NCI-H128 (cell line): Measurements from ENCODE around the gene CORIN.

Experiments used
- DNase-seq: peaks from one replicate; lab custom pipeline; 2025; ENCODE audit not compliant: unreplicated experiment; lab: John Stamatoyannopoulos, UW

The CORIN gene

DNA sequence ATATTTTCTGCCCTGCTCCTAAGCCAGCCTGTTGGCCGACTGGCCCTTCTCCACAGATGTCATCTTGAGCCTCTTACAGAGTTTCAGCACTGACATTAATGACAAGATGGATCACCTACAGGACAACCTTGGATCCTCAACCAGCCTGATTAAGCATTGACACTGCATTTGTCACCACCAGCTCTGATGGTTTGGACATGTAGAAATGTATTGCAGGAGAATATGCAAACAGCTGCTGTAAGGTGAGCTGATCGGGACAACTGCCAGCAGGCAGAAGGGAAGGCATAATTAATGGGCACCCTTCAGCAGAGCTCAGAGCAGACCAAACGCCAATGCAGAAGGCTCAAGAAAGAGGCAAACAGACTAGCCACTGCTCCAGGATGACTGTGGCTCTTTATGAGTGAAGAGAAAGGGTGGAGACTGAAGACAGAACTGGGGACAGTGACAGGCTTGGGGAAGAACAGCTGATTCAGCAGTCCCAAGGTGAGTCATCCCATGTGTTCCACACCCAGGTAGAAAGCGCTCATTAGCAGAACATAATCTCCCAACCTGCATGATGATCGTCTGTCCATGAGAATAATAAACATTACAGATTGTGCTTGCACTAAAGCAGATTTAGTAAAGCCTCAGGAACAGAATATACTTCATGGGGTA is 6.7 kb downstream of the CORIN start:
- DNase-seq: no peak

GRCh38 chr4:47830265-47831025 is 7.4 kb downstream of the CORIN start:
- DNase-seq: no peak

DNA sequence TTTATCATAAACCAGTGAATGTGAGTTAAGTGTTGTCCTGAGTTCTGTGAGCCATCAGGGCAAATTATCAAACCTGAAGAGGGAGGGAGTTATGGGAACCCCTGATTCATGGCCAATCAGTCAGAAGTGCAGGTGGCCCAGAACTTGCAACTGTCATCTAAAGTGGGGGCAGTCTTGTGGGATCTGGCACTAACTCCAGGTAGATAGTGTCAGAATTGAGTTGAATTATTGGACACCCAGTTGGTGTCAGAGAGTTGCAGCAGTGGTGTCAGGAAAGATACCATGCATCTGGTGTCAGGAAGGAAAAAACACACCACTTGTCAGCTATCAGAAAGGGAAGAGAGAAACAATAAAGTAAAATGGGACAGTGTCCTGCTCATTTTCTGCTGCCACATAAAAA is 8.4 kb downstream of the CORIN start:
- no peak for DNase-seq

DNA sequence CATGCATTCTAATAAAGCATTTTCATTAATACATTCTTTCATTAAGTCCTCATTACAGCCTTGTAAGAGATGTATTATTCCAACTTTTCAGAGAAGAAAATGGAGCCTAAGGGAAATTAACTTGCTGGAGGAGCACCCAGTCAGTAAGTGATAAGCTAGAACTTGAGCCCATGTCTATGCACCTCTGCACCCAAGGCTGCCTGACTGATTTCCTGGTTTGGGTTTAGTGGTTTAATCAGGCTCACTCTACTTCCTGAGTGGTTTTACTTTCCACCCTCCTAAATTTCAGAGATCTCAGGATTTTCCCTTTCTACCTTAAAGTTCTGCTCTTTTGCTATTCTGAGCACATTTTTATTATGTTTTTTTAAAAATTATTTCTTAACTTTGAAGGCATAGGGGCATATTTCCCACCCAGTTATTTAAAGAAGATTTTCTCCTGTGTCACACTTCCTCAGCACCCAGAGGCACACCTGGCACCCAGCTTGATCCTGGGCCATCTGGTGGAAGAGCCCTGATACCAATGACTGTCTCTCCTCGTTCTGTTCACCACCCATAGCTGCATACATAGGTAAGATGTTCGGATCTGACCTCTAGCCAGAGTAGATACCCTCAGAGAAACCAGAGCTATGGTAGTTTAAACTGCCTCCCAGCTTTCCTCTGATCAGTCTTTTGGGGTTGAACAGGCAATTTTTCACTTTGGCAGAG is 10.4 kb downstream of the CORIN start:
- no peak for DNase-seq

DNA sequence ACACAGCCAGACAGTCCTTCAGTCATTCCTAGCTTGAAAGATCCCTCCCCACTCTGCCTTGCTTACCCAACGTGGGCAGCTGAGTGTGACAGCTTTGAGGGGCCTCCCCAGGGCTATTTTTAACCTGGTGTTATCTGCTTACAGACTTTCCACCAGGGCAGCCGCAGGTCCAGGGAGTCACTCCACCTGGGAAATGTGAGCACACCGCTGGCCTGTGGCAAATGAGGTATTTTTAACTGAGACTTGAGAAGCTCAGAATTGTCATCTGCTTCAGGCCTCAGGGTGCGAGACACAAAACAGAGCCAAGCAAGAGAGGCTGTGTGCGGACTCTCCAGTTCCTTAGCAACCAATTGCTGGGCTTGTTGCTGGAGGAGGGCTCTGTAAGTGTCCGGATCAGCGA is 13.0 kb downstream of the CORIN start:
- DNase-seq: no peak

DNA sequence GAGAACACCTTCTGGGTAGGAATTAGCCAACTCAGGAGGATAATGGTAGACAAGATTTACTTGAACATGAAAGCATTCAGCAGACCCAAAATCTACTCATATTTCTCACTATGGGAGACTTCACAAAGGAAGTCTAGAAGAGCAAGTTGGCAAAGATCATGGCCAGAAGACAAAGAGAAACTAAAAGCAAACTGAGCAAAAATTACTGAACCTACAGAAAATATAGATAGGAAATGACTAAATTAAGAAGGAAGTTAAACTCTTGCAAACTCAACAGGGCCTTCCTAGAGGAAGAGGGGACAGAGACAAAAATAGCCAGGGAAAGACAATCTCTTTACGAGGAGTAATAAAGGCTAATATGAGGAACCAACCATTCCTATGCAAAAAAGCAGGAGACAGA is 18.7 kb downstream of the CORIN start:
- no peak for DNase-seq

- no peak for DNase-seq
These were observed 20.6 kb downstream of the CORIN start for GRCh38 chr4:47817275-47817674.

GRCh38 chr4:47816748-47817147 is 21.1 kb downstream of the CORIN start:
- DNase-seq: no peak

DNA sequence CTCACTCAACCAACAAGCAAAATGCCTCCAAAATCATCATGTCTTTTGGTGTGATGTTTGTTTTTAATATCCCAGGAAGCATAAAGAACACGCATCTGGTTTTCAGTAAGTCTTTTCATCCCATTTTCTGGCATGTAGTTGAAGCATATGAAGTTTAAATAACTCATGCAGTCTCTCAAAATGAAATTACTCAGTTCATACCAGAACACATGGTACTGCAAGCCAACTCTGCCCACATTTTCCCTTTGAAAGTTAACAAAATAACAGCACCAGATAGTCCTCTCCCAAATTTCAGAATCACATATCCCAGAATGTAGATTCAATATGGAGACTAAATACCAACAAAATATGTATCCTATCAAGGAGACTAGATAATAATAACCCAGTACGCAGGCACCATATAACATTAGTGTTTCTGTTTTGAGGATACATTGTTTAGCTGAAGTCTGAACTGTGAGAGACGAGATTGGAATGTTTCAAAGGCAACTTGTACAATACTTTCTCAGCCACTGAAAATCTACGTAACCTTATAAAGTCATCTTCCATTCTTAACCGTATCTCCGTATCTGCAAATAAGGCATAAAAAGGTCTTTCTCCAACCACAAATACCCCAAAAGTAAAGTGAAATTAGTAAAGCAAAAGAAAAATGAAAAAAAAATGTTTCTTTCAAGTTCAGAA is 23.1 kb downstream of the CORIN start:
- DNase-seq: no peak

DNA sequence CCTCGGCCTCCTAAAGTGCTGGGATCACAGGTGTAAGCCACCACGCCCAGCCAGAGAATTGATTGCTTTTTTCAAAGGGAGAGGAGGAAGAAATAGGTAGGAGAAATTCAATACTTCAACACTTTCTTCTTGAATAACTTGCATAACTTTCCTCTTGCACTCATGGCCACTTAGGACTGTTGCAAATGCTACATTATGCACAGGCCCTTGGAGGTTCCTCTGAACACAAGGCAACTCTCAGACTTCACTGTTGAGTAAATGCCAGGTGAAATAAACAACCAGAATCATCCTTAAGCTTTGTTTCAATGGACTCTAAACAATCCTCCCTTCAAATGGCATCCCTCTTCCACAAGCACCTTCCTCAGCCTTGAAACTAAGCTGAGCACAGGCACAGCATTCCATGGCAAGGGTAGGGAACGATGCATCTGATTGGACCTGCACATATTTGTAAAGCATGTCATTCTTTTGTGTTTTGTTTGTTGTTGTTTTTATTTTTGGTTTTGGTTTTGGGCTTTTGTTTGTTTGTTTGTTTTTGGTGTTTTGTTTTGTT is 28.1 kb downstream of the CORIN start:
- DNase-seq: no peak

DNA sequence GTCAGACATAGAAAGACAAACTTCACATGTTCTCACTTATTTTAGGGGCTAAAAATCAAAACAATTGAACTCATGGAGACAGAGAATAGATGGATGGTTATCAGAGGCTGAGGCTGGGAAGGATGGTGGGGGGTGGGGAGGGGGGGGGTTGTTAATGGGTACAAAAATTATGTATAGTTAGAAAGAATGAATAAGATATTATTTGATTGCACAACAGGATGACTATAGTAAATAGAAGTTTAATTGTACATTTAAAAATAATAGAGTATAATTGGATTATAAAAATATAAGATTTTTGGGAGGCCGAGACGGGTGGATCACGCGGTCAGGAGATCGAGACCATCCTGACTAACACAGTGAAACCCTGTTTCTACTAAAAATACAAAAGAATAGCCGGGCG is 33.3 kb downstream of the CORIN start:
- DNase-seq: no peak

- no peak for DNase-seq
These were observed 36.3 kb downstream of the CORIN start for GRCh38 chr4:47801481-47802002.

GRCh38 chr4:47798165-47798564 is 39.7 kb downstream of the CORIN start:
- DNase-seq: no peak

- DNase-seq: no peak
These were observed 45.9 kb downstream of the CORIN start for GRCh38 chr4:47791965-47792364.

- DNase-seq: no peak
These were observed 47.8 kb downstream of the CORIN start for GRCh38 chr4:47790105-47790504.

DNA sequence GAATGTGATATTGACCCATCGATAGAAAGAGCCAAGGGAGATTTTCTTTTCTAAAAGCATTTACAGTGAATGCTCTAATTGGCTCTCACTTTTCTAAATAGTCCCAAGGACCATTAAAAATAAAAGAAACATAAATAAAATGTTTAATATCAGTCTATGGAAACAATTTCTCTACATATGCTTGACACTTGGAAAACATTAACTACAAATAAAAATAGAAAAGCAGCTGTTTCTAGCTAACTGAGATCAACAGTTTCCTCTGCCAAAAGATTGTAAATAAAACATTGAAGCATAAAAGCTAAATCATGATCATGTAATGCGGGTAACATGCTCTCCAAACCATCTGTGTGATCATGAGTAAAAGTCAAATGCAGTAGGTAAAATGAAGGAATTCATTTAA is 49.7 kb downstream of the CORIN start:
- no peak for DNase-seq

DNA sequence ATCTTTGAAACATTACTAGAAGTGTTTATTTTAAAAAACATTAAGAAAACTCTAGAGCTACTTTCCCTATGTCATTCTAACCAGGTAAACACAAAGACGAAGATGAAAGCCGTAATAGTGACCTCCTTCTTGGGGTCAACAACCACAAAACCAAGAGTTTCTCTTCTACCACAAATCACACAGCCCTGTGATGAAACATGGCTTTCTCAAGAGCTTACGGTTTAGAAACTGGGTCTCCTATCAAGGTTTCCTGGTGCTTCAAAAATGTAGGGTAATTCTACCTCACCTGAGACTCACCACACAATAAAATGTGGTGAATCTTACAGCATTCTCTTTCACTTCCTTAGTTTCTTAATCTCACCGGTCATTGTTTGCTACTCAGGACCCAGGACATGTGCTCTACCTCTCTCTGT is 50.9 kb downstream of the CORIN start:
- no peak for DNase-seq

- no peak for DNase-seq
These were observed 52.7 kb downstream of the CORIN start for GRCh38 chr4:47785153-47785552.

DNA sequence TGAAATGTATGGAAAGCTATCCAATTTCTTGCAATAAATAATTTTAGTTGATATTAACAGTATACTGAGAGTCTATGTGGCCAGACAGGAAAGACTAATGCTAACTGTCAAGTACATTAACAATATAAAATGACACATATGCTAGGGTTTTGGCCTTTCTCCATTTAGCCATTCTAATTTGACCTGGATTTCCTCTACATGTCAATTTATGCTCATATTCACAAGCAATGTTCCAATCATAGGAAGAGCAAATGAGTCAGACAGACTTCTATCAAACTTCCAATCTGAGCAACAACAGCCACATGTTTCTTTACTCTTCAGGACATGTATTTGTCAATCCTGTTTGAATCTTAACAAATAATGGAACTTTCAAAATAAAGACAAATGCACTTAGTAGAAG is 53.6 kb downstream of the CORIN start:
- no peak for DNase-seq

DNA sequence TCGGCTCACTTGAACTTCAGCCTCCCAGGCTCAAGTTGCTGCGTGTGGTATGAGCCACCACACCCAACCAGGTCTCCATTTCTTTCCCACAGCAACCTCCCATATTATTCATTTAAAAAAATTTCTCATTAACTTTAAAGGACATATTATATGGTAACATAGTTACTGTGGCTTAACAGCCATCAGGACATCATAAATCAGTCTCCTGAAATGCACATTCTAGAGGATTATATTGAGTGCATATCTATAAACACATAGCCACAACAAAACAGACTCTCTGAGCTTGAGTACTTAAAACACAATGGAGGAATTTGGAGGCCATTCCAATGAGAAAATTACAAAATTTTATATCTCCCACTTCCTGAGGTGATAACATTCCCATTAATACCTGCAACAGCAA is 61.5 kb downstream of the CORIN start:
- no peak for DNase-seq

DNA sequence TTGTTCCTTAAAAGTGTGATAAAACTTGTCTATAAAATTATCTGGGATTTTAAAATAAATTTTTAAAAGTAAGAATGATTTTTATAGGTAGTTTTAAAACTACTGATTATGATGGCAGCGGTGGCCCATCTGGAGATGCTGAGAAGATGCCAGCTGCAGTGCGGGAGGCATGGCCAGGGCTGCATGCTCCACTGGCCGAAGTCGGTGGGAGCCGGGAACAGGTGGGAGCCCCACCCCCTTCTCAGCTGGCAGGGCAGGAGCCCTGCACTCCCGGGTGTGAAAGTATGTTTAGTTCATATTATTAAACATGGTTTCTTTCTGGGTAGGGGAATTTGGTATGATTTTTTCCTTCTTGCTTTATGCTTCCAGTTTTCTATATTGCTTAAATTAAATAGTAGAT is 63.8 kb downstream of the CORIN start:
- DNase-seq: no peak
